Epidermal melanocyte (primary cell): Measurements from ENCODE around the gene IRAK2.
"Not testable (repeated sequence)": the region's sequence is repeated elsewhere in the genome, so short reads cannot be mapped to it uniquely, and the experiment has no call there.

Experiments used
- DNase-seq: peaks from one replicate; pipeline ENCODE4 v3.0.0; 2011; ENCODE audit warnings: low spot score; ENCODE audit not compliant: insufficient read length

IRAK2 gene, protein sequence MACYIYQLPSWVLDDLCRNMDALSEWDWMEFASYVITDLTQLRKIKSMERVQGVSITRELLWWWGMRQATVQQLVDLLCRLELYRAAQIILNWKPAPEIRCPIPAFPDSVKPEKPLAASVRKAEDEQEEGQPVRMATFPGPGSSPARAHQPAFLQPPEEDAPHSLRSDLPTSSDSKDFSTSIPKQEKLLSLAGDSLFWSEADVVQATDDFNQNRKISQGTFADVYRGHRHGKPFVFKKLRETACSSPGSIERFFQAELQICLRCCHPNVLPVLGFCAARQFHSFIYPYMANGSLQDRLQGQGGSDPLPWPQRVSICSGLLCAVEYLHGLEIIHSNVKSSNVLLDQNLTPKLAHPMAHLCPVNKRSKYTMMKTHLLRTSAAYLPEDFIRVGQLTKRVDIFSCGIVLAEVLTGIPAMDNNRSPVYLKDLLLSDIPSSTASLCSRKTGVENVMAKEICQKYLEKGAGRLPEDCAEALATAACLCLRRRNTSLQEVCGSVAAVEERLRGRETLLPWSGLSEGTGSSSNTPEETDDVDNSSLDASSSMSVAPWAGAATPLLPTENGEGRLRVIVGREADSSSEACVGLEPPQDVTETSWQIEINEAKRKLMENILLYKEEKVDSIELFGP

GRCh38 chr3:10164546-10165393 is at the start of gene IRAK2:
Gene IRAK2, plus strand, starts transcription at chr3:10164919. Its CDS starts 36 bp downstream, at chr3:10164955.
- DNase-seq: peak; percentile 68

DNA sequence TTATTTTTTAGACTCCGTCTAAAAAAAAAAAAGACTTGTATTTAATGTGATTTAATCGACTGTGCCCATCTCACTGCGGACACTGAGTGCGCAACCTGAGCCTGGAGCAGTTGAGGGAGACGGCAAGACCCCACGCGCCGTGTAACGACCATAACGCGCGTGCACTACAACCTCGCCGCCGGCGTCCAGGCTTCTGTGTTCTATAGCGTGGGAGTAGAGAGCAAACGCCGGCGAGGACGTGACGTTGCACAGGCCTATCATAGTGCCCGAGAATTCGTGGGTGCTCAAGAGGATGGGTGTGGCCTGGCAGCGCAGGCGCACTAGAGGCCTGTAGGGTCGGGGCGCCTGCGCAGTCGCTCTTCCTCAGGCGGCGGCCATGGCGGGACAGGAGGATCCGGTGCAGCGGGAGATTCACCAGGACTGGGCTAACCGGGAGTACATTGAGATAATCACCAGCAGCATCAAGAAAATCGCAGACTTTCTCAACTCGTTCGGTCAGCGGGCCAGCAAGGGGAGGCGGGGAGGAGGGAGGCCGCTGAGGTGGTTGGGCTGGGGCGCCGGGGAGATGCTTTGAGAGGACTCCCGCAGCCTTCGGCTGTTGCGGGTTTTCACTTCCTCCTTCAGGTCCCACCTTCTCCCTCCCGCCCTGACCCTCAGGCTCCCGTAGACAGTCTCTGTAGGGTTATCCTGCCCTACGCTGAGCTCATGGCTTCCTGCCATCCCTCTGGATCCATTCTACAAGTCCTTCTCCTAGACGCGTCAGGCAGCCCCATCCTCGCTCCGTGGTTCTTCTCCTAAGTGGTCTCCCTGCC is 49.2 kb upstream of the IRAK2 start, which contains the start of gene BRK1:
BRK1 (plus strand) TSS at position 350 of the 812 bp plus-strand sequence; CDS start at position 377, 27 bp downstream.
- DNase-seq: peak; percentile 98

- no peak for DNase-seq
Measured at GRCh38 chr3:10116138-10116460, 48.6 kb upstream of the IRAK2 start.

DNA sequence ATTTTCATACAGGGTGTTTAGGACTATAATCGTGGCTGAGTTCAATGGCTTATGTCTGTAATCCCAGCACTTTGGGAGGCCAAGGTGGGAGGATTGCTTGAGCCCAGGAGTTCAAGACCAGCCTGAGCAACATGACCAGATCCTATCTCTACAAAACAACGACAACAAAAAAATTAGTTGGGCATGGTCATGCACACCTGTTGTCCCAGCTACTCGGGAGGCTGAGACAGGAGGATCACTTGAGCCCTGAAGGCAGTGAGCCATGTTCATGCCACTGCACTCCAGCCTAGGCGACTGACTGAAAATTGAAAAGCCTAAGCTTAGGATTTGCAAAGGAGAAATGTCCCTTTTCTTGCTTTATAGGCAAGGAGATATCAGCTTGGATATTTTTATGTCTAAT is 47.8 kb upstream of the IRAK2 start:
- no peak for DNase-seq

DNA sequence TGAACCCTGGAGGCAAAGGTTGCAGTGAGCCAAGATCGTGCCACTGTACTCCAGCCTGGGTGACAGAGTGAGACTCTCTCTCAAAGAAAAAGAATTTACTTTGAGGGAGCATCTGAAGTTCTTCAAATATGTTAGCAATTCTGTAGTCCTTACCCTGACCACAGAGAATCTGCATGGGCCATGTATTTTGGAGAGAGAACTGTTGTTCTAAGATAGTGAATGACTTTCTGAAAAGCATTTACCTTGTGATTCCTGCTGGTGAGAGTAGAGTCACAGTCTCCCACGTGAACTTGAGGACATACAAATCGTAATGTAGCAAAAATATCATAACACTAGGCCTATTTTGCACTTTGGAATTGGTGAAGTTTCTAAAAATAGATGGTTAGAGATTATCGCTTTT is 45.3 kb upstream of the IRAK2 start:
- no peak for DNase-seq

GRCh38 chr3:10121064-10121463 is 43.7 kb upstream of the IRAK2 start:
- DNase-seq: no peak

DNA sequence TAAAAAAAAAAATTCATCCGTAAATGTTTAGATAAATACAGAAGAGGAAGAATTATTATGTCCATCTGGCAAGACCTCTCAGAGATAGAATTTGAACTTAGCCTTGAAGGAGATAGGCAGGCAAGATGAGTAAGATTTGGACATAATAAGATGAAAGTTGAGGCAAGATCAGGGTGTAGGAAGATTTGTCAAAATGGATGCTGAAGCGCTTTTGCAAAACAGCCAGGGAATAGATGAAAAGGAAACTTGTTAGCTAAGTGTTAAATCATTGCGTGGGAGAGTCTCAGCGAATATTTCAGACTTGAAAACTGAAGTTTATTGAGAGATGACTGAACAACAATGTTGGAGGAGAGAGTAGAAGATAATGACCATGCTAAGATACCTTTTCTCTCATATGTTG is 42.0 kb upstream of the IRAK2 start:
- no peak for DNase-seq

GRCh38 chr3:10135872-10136271 is 28.8 kb upstream of the IRAK2 start:
- DNase-seq: not testable (repeated sequence)

GRCh38 chr3:10136426-10137005 is 28.2 kb upstream of the IRAK2 start:
- no peak for DNase-seq

- DNase-seq: no peak
Measured at GRCh38 chr3:10137178-10137577, 27.5 kb upstream of the IRAK2 start.

GRCh38 chr3:10140996-10141546 is 23.6 kb upstream of the IRAK2 start:
- DNase-seq: no peak

DNA sequence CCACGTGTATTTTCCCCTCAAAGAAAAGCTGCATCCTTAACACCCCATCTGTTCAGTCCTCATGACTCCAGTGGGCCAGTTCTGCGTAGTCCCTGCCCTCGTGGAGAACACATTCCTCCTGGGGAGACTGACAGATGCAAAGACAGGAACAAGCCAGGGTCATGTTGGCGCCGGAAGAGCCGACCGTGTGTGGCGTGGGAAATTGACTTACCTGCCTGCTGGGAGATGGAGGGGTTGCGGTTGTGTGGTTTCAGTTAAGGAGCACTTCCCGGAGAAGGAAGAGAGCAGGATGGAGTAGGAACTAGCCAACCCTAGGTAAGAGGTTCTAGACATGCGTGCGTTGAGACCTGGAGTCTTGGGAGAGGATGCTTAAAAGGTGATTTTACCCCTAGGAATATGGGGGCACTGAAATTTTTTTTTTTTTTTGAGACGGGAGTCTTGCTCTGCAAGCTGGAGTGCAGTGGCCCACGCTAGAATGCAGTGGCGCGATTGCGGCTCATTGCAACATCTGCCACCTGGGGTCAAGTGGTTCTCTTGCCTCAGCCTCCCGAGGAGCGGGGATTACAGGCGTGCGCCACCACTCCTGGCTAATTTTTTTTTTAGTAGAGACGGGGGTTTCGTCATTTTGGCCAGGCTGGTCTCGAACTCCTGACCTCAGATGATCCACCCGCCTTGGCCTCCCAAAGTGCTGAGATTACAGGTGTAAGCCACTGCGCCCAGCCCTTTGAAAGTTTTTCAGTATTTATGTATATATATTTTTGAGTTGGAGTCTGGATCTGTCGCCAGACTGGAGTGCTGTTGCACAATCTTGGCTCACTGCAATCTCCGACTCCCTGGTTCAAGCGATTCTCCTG is 21.8 kb upstream of the IRAK2 start:
- DNase-seq: no peak

GRCh38 chr3:10145685-10146084 is 19.0 kb upstream of the IRAK2 start:
- DNase-seq: no peak

- no peak for DNase-seq
Measured at GRCh38 chr3:10149226-10149625, 15.5 kb upstream of the IRAK2 start.

DNA sequence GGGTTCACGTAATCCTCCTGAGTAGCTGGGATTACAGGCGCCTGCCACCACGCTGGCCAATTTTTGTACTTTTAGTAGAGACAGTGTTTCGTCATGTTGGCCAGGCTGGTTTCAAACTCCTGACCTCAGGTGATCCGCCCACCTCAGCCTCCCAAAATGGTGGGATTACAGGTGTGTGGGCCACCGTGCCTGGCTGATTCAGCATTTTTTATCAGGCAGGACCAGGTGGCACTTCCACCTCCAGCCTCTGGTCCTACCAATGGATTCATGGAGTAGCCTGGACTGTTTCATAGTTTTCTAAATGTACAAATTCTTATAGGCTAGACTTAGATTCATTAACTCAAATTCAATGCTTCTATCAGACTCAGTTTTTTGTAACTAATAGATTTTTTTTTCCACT is 13.7 kb upstream of the IRAK2 start:
- no peak for DNase-seq

GRCh38 chr3:10154335-10155122 is 10.2 kb upstream of the IRAK2 start:
- DNase-seq: no peak

DNA sequence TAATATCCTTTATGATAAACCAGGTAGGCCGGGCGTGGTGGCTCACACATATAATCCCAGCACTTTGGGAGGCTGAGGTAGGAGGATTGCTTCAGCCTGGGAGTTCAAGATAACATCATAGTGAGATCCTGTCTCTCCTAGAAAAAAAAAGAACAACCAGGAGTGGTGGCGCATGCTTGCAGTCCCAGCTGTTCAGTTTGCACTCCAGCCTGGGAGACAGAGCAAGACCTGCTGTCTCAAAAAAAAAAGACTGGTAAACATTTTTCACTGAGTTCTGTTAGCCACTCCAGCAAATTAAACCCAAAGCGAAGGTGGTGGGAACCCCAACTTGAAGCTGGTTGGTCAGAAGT is 9.6 kb upstream of the IRAK2 start:
- no peak for DNase-seq

GRCh38 chr3:10155658-10156057 is 9.1 kb upstream of the IRAK2 start:
- DNase-seq: no peak

- no peak for DNase-seq
Measured at GRCh38 chr3:10157031-10157430, 7.7 kb upstream of the IRAK2 start.
